Thyroid gland (tissue), 4 donors: ENCODE data around the gene GARNL3.

ENCODE experiments used
- POLR2A ChIP-seq, 2 donors: fragments of 450-650 bp; IDR thresholded peaks; one replicate each; pipeline ENCODE4 v1.6.1; 2017; ENCODE audit warnings: antibody characterized with exemption in 2 of 2, mild to moderate bottlenecking in 2 of 2, moderate library complexity in 1 of 2
- TF ChIP-seq, protein P1 (sequence below), 6 experiments: fragments of 200-600 bp in 3 of 6; fragments of 450-650 bp in 3 of 6; sonication (generic) in 3 of 6; IDR thresholded peaks; one replicate each; pipeline ENCODE4 v1.5.1; 2016 to 2019; ENCODE audit warnings: antibody characterized with exemption in 6 of 6, mild to moderate bottlenecking in 2 of 6, inconsistent platforms in 1 of 6, moderate library complexity in 1 of 6

DNA sequence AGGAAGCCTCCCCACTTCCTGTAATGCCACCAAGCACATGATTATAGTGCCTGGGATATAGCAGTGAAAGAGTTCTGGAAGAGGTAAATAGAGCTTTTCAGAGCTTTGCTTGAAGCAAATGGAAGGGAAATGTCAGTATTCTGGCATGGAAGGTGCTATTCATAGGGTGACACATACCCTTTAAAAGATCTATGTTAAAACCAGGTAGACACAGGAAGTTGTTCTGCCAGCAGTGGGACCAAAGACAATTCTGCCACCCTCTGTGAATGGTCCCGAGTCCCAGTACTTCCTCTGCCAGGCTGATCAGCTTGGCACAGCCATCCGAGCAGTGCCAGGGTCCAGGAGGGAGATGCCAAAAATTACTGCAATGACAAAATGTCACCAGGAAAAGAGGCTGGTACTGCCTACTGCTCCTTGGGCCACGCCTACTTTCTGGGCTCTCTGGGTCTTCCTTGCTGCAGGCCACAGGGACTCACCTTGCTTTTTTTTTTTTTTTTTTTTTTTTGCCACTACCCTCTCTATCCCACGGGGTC lies 26.7 kb downstream of the GARNL3 start:
- no peak for TF ChIP-seq POLR2A (IDR thresholded peaks at IDR 0.05)
- TF ChIP-seq, protein P1, sequence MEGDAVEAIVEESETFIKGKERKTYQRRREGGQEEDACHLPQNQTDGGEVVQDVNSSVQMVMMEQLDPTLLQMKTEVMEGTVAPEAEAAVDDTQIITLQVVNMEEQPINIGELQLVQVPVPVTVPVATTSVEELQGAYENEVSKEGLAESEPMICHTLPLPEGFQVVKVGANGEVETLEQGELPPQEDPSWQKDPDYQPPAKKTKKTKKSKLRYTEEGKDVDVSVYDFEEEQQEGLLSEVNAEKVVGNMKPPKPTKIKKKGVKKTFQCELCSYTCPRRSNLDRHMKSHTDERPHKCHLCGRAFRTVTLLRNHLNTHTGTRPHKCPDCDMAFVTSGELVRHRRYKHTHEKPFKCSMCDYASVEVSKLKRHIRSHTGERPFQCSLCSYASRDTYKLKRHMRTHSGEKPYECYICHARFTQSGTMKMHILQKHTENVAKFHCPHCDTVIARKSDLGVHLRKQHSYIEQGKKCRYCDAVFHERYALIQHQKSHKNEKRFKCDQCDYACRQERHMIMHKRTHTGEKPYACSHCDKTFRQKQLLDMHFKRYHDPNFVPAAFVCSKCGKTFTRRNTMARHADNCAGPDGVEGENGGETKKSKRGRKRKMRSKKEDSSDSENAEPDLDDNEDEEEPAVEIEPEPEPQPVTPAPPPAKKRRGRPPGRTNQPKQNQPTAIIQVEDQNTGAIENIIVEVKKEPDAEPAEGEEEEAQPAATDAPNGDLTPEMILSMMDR (IDR thresholded peaks at IDR 0.05): no peak
